ENCODE data around the gene ZNF587B. TPM values are rescaled to one million over a fixed set of nuclear protein-coding genes. Genes with fewer than 3 reads are reported as not detected.

ZNF587B gene
- total RNA-seq, 1 experiment from 2014 or later = 43.2 TPM

GRCh38 chr19:57887195-57887941 lies 57.3 kb downstream of the ZNF587B start (continued):
- TF ChIP-seq, protein P1, sequence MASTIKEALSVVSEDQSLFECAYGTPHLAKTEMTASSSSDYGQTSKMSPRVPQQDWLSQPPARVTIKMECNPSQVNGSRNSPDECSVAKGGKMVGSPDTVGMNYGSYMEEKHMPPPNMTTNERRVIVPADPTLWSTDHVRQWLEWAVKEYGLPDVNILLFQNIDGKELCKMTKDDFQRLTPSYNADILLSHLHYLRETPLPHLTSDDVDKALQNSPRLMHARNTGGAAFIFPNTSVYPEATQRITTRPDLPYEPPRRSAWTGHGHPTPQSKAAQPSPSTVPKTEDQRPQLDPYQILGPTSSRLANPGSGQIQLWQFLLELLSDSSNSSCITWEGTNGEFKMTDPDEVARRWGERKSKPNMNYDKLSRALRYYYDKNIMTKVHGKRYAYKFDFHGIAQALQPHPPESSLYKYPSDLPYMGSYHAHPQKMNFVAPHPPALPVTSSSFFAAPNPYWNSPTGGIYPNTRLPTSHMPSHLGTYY (CRISPR knock-in tag; IDR thresholded peaks at IDR 0.05) = no peak
- no peak for TF ChIP-seq GRHL2 (CRISPR knock-in tag; IDR thresholded peaks at IDR 0.05; ENCODE audit: insufficient replicate concordance, severe bottlenecking)
- TF ChIP-seq, protein P2, sequence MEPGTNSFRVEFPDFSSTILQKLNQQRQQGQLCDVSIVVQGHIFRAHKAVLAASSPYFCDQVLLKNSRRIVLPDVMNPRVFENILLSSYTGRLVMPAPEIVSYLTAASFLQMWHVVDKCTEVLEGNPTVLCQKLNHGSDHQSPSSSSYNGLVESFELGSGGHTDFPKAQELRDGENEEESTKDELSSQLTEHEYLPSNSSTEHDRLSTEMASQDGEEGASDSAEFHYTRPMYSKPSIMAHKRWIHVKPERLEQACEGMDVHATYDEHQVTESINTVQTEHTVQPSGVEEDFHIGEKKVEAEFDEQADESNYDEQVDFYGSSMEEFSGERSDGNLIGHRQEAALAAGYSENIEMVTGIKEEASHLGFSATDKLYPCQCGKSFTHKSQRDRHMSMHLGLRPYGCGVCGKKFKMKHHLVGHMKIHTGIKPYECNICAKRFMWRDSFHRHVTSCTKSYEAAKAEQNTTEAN (CRISPR knock-in tag; IDR thresholded peaks at IDR 0.05) = no peak
- no peak for TF ChIP-seq MXD4 (CRISPR knock-in tag; IDR thresholded peaks at IDR 0.05; ENCODE audit: borderline replicate concordance)
- TF ChIP-seq TP53 (CRISPR knock-in tag; IDR thresholded peaks at IDR 0.05) = no peak
- no peak for TF ChIP-seq KAT7 (CRISPR knock-in tag; IDR thresholded peaks at IDR 0.05; ENCODE audit: borderline replicate concordance)
- TF ChIP-seq JAZF1 (CRISPR knock-in tag; IDR thresholded peaks at IDR 0.05) = no peak
- no peak for TF ChIP-seq ELF4 (CRISPR knock-in tag; IDR thresholded peaks at IDR 0.05; ENCODE audit: low read depth)
- no peak for TF ChIP-seq PRRX2 (CRISPR knock-in tag; IDR thresholded peaks at IDR 0.05)
- TF ChIP-seq MAX (CRISPR knock-in tag; IDR thresholded peaks at IDR 0.05) = peak; percentile 35; the same call in 1 of the 2 replicates
- TF ChIP-seq, protein P3, sequence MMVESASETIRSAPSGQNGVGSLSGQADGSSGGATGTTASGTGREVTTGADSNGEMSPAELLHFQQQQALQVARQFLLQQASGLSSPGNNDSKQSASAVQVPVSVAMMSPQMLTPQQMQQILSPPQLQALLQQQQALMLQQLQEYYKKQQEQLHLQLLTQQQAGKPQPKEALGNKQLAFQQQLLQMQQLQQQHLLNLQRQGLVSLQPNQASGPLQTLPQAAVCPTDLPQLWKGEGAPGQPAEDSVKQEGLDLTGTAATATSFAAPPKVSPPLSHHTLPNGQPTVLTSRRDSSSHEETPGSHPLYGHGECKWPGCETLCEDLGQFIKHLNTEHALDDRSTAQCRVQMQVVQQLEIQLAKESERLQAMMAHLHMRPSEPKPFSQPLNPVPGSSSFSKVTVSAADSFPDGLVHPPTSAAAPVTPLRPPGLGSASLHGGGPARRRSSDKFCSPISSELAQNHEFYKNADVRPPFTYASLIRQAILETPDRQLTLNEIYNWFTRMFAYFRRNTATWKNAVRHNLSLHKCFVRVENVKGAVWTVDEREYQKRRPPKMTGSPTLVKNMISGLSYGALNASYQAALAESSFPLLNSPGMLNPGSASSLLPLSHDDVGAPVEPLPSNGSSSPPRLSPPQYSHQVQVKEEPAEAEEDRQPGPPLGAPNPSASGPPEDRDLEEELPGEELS (CRISPR knock-in tag; IDR thresholded peaks at IDR 0.05) = peak; percentile 22; the same call in 1 of the 2 replicates

DNA sequence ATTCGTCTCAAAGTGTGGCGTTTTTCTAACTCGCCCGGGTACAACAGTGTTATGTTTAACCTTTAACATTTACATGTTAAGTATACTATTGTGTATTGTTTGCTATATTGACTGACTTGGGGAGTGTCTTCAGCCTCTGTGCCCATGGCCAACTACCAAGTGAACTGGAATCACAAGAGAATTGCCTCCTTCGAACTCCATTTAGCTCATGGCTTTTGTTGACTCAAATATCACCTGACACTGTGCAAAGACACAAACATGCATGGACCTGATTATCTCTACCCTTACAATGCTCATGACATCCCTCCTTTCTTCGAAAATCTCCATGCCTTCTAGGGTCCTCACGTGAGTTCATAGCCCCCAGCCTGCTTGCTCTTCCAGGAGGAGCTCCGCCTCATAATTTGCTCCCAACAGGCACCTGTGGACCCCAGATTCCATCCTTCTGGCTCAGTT lies 58.0 kb downstream of the ZNF587B start:
- H3K27ac Mint-ChIP-seq = peak overlapping the region; percentile 99
- ChIA-PET POLR2A (interaction anchor here (1.0 to 1.3 kb wide), 4 partner anchors 10 to 171 kb away, joined by 3 read pairs; partner anchors contain the start of genes ZNF135 and ZNF417), CTCF (interaction anchor here (0.7 to 1.7 kb wide), 8 partner anchors 8 to 160 kb away, joined by 3 to 7 read pairs (median 4); partner anchors contain the start of gene ZNF417)
- H3K9me3 Mint-ChIP-seq = no peaks in the 10 kb centered on the region
- H3K36me3 Mint-ChIP-seq = peaks cover 44% of the 10 kb centered on the region
- no peak for DNase-seq (ENCODE audit: low spot score)
- peaks cover 49% of the 10 kb centered on the region for H3K4me1 Mint-ChIP-seq
- no peaks in the 10 kb centered on the region for H3K27me3 Mint-ChIP-seq (ENCODE audit: low read depth)
- TF ChIP-seq FOXK1 (CRISPR knock-in tag; IDR thresholded peaks at IDR 0.05) (0 out of 2 replicates have a peak, but pooled peaks have one; percentile 1), EMX1 (CRISPR knock-in tag; IDR thresholded peaks at IDR 0.05) (no peak)
- peak; percentile 2; the same call in 1 of the 2 replicates for ATAC-seq
- peak overlapping the region; percentile 99 for H3K4me3 Mint-ChIP-seq

DNA sequence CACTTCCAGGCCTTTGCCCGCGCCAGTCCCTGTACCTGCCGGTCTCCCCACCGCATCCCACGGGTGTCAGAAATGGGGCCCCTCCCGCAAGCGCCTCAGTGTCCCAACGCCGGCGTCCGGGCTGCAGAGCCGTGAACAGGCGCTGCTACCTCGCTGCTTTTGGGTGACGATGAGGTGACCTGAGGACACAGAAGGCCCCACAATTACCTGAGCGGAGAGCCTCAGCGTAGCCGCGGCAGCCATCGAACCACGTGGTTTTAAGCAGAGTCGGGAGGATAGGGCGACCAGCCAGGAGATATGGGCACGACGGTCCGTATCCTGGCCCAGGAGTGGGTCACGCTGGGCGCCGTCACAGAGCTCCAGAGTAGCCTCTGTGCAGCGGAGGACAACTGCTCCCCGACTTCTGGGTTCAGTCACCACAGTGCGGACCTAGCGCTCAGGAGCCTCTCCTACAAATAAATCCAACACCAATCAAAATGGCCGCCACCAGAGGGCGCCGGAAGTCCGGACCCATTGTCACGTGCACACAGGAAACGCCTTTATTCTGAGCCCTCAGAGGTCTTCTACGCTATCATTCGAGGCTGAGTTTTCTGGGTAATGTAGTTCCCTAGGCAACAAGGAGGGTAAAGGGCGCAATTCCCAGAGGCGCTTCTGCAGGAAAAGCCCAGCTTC lies 58.6 kb downstream of the ZNF587B start, which contains the start of gene ZNF814:
ZNF814 (minus strand) TSS at position 478 of the 672 bp plus-strand sequence; CDS start at position 243, 235 bp downstream.
- Mint-ChIP-seq H3K4me3 (peak within 1 kb of the TSS; percentile 99), H3K4me1 (peaks cover 44% of the 10 kb centered on the region), H3K27ac (peak within 1 kb of the TSS; percentile 99), H3K36me3 (peaks cover 39% of the 10 kb centered on the region), H3K9me3 (no peaks in the 10 kb centered on the region), H3K27me3 (ENCODE audit: low read depth) (no peaks in the 10 kb centered on the region)
- ChIA-PET CTCF (interaction anchor here (0.7 to 1.1 kb wide), 3 partner anchors 9 to 28 kb away, joined by 3 to 6 read pairs (median 4); partner anchors contain the start of gene ZNF417), POLR2A (interaction anchor here (0.6 to 1.6 kb wide), 5 partner anchors 18 to 28 kb away, joined by 3 to 5 read pairs (median 4); partner anchors contain the start of gene ZNF417)
- peak; percentile 94 for DNase-seq (ENCODE audit: low spot score)
- peak; percentile 92 for ATAC-seq
- TF ChIP-seq GABPB1 (CRISPR knock-in tag; IDR thresholded peaks at IDR 0.05) = no peak
- TF ChIP-seq ZNF512 (CRISPR knock-in tag; IDR thresholded peaks at IDR 0.05; ENCODE audit: borderline replicate concordance) = no peak
- TF ChIP-seq CDX4 (CRISPR knock-in tag; IDR thresholded peaks at IDR 0.05; ENCODE audit: borderline replicate concordance) = no peak
- TF ChIP-seq ZNF423 (CRISPR knock-in tag; IDR thresholded peaks at IDR 0.05) = no peak
- TF ChIP-seq TEAD1 (CRISPR knock-in tag; IDR thresholded peaks at IDR 0.05) = 0 out of 2 replicates have a peak, but pooled peaks have one; percentile 2
- TF ChIP-seq NR1H2 (CRISPR knock-in tag; IDR thresholded peaks at IDR 0.05) = no peak
- no peak for TF ChIP-seq ZNF396 (CRISPR knock-in tag; IDR thresholded peaks at IDR 0.05; ENCODE audit: borderline replicate concordance)
- TF ChIP-seq FOXP1 (CRISPR knock-in tag; IDR thresholded peaks at IDR 0.05; ENCODE audit: borderline replicate concordance) = no peak

All from WTC11 (cell line).